Heart left ventricle (tissue), 13 donors: ENCODE data around the gene ITGA5.

Experiments
- CTCF ChIP-seq, 12 donors: fragments of 200-600 bp; sonication (generic) in 4 of 12; IDR thresholded peaks; one replicate each; pipeline versions ENCODE4 v1.5.0 to v1.8.0; 2018 to 2022; ENCODE audit warnings: antibody characterized with exemption in 12 of 12, mild to moderate bottlenecking in 5 of 12
- POLR2A ChIP-seq, 2 donors: fragments of 450-650 bp; IDR thresholded peaks; one replicate each; pipeline ENCODE4 v1.6.1; 2017; ENCODE audit warnings: antibody characterized with exemption in 2 of 2, mild to moderate bottlenecking in 2 of 2, moderate library complexity in 2 of 2
- donor health status: ischemic (EF 13 %, LVEDD 7.1; RV severe dilation, severe dysfunction).
- donor health status: DM: no; HTN: yes; CAD: no.
- donor health status: DM: no; HTN: no; CAD: no.
- donor health status: ischemic (EF 25% LVEDD 6.9; RV normal size, moderate dysfunction).
- donor health status: ischemic (EF 25% LVEDD 5.7; RV mildly dilated, moderate dysfunction).
- donor health status: ischemic (EF 35%, LVEDD 5.7; RV mildly dilated, moderate dysfunction).
- donor health status: nonischemic (EF 11% LVEDD 7.7; RV severe dilation, severe dysfunction).
- donor health status: DM: yes; HTN: yes; CAD: no.
- donor health status: PGD.
- donor health status: ischemic (EF 29% LVEDD 5.4; RV normal size, mild dysfunction).
- donor health status: nonischemic (EF 23%, LVEDD 6.1; RV moderate dilation, normal function).

GRCh38 chr12:54460317-54460923 is 41.4 kb upstream of the ITGA5 start:
- no peak for TF ChIP-seq CTCF (IDR thresholded peaks at IDR 0.05)
- no peak for TF ChIP-seq POLR2A (IDR thresholded peaks at IDR 0.05)
